ENCODE results near the gene TMEM61. TPM values are rescaled to one million over a fixed set of nuclear protein-coding genes. Genes with fewer than 3 reads are reported as not detected.

The TMEM61 gene
- total RNA-seq, 2 donors from 2014 or later: not detected

DNA sequence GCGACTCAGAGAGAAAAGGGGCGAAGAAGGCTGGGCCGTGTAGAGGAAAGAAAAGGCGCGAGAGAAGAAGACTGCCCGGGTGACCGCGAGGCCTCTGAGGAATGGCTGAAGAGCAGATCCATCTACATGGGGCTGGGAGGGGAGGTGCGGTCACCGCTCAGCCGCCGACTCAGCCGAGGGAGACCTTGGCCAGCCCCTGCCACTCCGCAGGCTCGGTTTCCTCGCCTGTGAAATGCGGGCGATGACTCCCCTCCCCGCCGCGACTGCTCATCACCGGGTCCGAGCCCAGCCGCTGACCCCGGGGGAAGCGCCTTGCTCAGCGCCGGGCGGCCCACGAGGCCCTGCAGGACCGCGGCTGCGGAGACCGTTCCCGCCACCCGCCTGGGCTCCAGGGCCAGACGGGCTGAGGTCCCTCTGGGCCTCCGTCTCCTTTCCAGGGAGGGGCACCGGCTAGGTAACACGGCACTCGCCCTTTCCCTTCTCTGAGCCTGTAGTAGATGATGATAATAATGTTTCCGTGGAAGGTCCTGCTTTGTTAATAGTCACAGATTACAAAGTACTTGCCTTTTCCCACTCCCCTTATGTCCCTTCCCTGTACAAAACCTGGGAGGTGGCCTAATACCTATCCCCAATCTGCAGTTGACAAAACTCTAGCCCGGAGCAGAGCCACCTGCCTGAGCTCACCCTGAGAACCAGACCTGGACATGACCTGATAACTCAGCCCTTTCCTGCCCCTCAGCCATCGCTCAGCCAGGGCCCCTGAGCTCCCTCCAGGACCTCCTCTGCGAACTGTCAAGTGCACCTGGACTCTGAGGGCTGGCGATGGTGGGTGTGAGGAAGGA, 16.7 kb downstream of the TMEM61 start:
- Mint-ChIP-seq H3K4me1 (peaks cover 18% of the 10 kb centered on the region), H3K27ac (no peak overlapping the region), H3K4me3 (peak overlapping the region; percentile 75), H3K9me3 (no peaks in the 10 kb centered on the region), H3K27me3 (peaks cover 11% of the 10 kb centered on the region), H3K36me3 (ENCODE audit: low read depth) (no peaks in the 10 kb centered on the region)
- peak; percentile 30 for ATAC-seq (replicated peaks)

DNA sequence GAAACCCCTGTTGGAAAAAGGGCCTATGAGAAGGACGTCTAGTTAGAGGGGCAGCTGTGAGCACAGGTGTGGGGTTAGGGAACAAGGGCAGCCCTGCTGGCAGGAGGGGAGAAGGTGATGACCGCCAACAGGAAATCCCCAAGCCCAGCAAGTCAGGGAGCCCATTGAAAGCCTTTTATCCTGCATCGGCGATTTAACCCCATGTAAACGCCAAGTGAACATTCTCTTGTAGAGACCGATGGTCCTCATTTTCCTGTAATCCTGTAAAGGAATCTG, 17.2 kb downstream of the TMEM61 start:
- peaks cover 18% of the 10 kb centered on the region for H3K4me1 Mint-ChIP-seq
- no peak overlapping the region for H3K27ac Mint-ChIP-seq
- H3K9me3 Mint-ChIP-seq: no peaks in the 10 kb centered on the region
- peaks cover 11% of the 10 kb centered on the region for H3K27me3 Mint-ChIP-seq
- no peak for ATAC-seq (replicated peaks)
- H3K4me3 Mint-ChIP-seq: peak overlapping the region; percentile 75
- H3K36me3 Mint-ChIP-seq (ENCODE audit: low read depth): no peaks in the 10 kb centered on the region

DNA sequence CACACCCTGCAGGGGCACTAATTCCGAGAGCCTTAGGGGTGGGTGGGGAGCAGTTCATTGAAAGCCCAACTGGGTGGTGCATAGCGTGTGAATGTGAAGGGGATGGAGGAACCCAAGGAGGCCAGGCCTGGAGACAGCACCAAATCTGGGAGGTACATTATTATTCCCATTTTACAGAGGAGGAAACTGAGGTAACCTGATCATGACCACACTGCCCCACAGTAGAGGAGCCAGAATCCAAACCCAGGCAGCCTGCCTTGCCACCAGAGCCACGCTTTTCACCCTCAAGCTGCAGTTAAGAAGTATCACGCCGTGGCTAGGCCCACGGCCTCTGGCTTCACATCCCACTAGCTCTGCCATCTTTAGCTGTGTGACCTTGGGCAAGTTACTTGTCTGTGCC, 17.7 kb downstream of the TMEM61 start:
- Mint-ChIP-seq H3K27ac (no peak overlapping the region), H3K36me3 (ENCODE audit: low read depth) (no peaks in the 10 kb centered on the region), H3K9me3 (no peaks in the 10 kb centered on the region), H3K4me3 (no peak overlapping the region), H3K27me3 (peaks cover 11% of the 10 kb centered on the region), H3K4me1 (peaks cover 18% of the 10 kb centered on the region)
- no peak for ATAC-seq (replicated peaks)

DNA sequence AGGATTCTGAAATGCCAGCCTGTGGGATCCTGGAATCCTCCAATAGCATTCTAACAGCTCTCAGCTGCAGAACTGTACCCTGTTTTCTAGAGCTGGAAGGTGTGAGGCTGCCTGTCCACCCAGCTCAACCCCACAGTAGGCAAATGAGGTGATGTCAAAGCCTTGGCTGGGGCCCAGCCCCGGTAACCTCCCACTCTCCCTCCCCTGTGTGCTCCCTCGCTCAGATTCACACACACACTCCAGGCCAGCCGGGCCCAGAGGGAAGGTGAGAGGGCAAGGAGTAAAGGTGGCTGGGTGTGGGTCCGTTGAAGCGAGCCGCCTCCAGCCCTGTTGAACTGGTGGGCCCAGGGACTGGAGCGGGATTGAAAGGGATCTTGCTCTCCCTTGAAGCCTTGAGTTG, 18.2 kb downstream of the TMEM61 start, which contains the start of gene BSND:
TSS of gene BSND (plus strand) at position 257 of the 400 bp plus-strand sequence. CDS start 254 bp downstream, outside the sequence.
- ATAC-seq (replicated peaks): no peak
- Mint-ChIP-seq H3K36me3 (ENCODE audit: low read depth) (no peaks in the 10 kb centered on the region), H3K9me3 (no peaks in the 10 kb centered on the region), H3K4me1 (peaks cover 18% of the 10 kb centered on the region), H3K27ac (no peak within 1 kb of the TSS), H3K27me3 (peaks cover 11% of the 10 kb centered on the region), H3K4me3 (no peak within 1 kb of the TSS)

DNA sequence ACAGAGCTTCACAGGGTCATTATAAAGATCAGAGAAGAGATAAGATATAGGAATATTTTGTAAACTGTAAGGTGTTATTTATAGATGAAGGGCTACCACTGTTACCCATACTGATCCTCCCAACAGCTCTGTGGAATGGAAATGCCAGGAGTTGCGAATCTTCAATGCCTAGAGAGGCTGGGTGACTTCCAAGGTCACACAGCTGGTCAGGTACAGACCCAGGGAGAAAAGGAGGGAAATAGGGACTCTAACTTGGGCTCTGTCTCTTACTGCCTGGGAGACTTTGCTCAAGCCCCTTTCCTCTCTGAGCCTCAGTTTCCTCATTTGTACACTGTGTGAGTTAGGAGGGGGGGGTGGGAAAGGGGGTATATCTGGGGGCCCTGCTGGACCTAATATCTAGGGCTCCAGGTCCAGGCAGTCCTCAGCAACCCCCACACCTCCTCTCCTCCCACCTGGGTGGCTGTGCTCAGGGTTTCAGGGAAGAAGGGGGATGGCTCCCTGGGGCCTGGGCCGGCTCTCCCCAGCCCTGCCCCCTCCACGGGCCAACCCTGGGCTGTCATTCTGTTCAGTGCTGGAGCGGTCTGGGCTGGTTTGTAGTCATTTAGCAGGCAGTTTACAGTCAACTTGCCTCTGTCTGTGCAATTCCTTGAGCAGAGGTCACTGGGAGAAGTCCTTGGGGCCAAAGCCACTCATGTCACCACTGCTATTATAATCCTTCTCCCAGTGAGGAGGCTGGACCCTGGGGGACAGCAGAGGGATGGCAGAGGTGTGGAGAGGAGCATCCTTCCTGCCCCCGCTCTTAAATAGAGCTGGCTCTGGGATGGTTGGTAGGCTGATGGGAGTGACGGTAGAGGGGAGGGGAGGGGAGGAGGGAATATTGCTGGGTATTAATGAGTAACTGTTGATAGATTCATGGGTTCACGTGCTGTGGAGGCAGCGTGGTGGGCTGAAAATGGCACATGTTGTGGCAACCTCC, 20.0 kb downstream of the TMEM61 start:
- H3K4me3 Mint-ChIP-seq: no peak overlapping the region
- H3K4me1 Mint-ChIP-seq: peaks cover 12% of the 10 kb centered on the region
- H3K36me3 Mint-ChIP-seq (ENCODE audit: low read depth): no peaks in the 10 kb centered on the region
- H3K27ac Mint-ChIP-seq: no peak overlapping the region
- H3K27me3 Mint-ChIP-seq: peaks cover 5% of the 10 kb centered on the region
- H3K9me3 Mint-ChIP-seq: no peaks in the 10 kb centered on the region
- ATAC-seq (replicated peaks): no peak

DNA sequence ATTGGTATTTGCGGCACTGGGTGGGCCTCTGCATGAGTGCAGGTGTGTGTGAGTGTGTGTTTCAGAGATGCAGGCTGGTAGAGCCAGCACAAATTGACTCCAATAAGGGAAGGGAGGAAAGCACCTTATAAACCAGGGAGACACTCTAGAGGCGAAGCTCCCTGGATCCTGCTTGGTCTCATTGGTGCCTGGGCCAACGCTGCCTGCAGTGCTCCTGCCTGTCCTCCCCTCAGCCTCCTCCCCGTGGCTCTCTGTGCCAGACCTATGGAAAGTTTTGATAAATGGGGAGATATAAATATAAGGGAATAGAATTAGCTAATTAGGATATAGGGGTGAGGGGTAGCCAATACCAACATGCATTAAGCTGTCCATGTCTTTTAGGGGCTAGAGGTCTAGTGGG, 20.9 kb downstream of the TMEM61 start:
- no peak for ATAC-seq (replicated peaks)
- Mint-ChIP-seq H3K9me3 (no peaks in the 10 kb centered on the region), H3K4me1 (peaks cover 3% of the 10 kb centered on the region), H3K27me3 (peaks cover 4% of the 10 kb centered on the region), H3K4me3 (no peak overlapping the region), H3K36me3 (ENCODE audit: low read depth) (no peaks in the 10 kb centered on the region), H3K27ac (no peak overlapping the region)

DNA sequence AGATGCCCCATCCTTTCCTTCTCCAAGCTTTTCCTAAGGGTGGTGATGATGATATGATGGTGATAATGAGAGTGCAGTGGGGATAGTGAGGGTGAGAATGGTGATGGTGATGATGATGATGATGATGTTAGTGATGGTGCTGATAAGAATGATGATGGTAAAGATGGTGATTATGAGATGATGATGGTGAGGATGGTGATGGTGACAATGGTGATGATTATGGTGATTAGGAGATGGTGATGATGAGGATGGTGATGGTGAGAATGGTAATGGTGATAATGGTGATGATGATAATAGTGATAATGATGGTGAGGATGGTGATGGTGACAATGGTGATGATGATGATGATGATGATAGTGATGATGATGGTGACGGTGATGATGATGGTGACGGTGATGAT, 22.3 kb downstream of the TMEM61 start:
- no peaks in the 10 kb centered on the region for H3K36me3 Mint-ChIP-seq (ENCODE audit: low read depth)
- no peak for ATAC-seq (replicated peaks)
- no peaks in the 10 kb centered on the region for H3K27me3 Mint-ChIP-seq
- H3K9me3 Mint-ChIP-seq: no peaks in the 10 kb centered on the region
- no peak overlapping the region for H3K27ac Mint-ChIP-seq
- H3K4me3 Mint-ChIP-seq: no peak overlapping the region
- H3K4me1 Mint-ChIP-seq: no peaks in the 10 kb centered on the region

DNA sequence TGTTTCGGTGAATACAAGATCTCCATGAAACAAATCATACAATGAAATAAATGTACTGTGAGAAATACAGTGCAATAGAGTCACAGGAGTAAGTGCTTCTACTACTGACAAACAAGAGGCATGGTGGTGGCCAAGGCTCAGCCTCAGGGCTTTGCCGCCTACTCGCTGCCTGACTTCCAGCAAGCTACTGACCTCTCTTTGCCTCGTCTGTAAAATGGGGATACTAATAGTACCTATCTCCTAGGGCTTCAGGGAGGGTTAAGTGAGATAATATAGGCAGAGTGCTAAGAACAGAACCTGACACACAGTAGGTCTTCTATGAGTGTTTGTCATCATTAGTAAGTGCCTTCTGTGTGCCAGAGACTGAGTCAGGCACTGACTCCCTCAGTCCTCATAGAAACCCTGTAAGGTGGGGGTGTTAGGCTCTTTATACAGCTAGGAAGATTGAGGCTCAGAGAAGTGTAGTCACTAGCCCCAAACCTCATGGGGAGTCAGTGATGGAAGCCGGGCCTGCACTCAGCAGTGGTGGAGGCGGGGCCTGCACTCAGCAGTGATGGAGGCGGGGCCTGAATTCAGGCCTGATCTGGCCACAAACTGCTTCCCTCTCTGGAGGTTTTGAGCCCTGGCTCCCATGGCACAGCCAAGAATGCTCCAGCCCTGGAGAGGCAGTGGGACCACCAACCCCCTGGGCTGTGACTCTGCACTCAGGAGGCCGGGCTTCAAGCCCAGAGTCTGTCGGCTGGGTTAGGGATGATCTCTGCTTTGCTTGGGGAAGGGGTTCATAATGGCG, 25.1 kb downstream of the TMEM61 start:
- no peak overlapping the region for H3K4me3 Mint-ChIP-seq
- no peak overlapping the region for H3K27ac Mint-ChIP-seq
- H3K4me1 Mint-ChIP-seq: no peaks in the 10 kb centered on the region
- H3K27me3 Mint-ChIP-seq: no peaks in the 10 kb centered on the region
- H3K9me3 Mint-ChIP-seq: no peaks in the 10 kb centered on the region
- ATAC-seq (replicated peaks): peak; percentile 66
- H3K36me3 Mint-ChIP-seq (ENCODE audit: low read depth): no peaks in the 10 kb centered on the region

DNA sequence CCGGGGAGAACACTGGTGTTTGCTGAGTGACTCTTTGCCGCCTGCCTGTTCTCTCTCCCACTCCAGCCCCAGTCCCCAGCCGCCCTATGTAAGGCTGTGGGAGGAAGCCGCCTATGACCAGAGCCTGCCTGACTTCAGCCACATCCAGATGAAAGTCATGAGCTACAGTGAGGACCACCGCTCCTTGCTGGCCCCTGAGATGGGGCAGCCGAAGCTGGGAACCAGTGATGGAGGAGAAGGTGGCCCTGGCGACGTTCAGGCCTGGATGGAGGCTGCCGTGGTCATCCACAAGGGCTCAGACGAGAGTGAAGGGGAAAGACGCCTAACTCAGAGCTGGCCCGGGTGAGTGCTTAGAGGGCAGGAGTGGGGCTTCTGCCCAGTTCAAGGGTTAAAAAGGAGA, 26.5 kb downstream of the TMEM61 start:
- H3K4me1 Mint-ChIP-seq: no peaks in the 10 kb centered on the region
- H3K36me3 Mint-ChIP-seq (ENCODE audit: low read depth): no peaks in the 10 kb centered on the region
- no peaks in the 10 kb centered on the region for H3K9me3 Mint-ChIP-seq
- H3K27me3 Mint-ChIP-seq: no peaks in the 10 kb centered on the region
- ATAC-seq (replicated peaks): no peak
- H3K4me3 Mint-ChIP-seq: no peak overlapping the region
- no peak overlapping the region for H3K27ac Mint-ChIP-seq

DNA sequence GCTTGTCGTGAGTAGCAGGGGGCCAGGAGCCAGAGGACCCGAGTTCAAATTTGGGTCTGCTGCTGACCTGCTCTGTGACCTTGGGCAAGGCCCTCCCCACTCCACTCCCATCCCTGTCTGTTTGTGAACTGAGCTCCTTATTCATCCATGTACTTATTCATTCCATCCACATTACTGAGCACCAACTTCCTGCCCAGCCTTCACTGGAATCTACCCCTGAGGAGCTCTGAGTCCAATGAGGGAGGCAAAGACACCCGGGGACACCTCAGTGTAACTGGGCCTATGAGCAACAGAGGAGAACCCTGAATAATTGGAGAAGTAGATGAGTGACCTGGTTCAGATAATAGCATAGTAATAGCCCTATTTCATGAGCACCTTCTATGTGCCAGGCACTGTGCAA, 27.2 kb downstream of the TMEM61 start:
- no peak overlapping the region for H3K27ac Mint-ChIP-seq
- H3K27me3 Mint-ChIP-seq: no peaks in the 10 kb centered on the region
- H3K4me1 Mint-ChIP-seq: no peaks in the 10 kb centered on the region
- H3K4me3 Mint-ChIP-seq: no peak overlapping the region
- no peak for ATAC-seq (replicated peaks)
- H3K9me3 Mint-ChIP-seq: no peaks in the 10 kb centered on the region
- no peaks in the 10 kb centered on the region for H3K36me3 Mint-ChIP-seq (ENCODE audit: low read depth)

DNA sequence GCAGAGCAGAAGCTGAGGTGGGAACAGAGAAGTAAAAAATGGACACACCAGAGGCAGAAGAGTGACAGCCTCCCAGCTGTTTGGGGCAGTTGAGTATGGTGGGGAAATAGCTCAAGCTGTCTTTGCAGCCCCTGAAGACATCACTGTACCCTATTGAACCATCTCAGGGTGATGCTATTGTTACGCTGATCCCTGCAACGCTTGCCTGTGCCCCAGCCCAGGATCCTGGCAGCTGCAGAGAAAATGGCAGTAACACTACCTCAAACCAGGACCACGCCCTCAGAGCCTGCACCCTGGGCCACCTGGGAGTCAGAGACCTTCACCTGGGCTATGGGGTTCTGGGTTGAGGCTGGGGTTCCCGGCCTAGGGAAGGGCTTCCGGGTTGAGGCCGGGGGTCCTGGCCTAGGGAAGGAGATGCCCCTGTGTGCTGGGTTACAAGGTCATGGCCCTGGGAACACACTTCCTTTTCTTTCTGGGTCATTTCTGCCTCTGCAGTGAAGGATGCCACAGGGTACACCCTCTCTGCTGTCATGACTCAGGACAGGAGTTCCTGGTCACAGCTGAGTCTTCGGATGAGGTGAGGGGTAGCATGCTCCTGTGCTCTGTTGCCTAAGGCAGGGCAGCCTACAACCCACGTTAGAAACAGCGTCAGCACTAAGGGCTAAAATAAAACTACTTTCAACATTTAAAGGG, 29.9 kb downstream of the TMEM61 start:
- H3K4me3 Mint-ChIP-seq: no peak overlapping the region
- no peak overlapping the region for H3K27ac Mint-ChIP-seq
- H3K4me1 Mint-ChIP-seq: no peaks in the 10 kb centered on the region
- no peaks in the 10 kb centered on the region for H3K36me3 Mint-ChIP-seq (ENCODE audit: low read depth)
- H3K9me3 Mint-ChIP-seq: no peaks in the 10 kb centered on the region
- peaks cover 9% of the 10 kb centered on the region for H3K27me3 Mint-ChIP-seq
- peak; percentile 35 for ATAC-seq (replicated peaks)

DNA sequence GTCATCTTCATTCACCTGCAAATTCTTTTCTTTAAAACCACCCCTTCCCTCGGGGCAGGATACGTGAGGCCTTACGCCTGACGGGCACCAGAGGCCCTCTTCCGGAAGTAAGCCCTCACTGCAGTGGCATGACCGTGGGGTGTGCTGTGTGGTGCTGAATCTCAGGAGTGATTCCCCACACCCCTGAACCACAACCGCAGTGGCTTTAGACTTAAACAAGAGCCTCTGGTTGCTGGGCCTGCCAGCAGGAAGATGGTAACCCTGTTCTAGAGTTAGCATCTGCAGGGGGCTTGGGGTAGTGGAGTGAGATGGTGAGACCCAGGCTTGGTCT, 30.4 kb downstream of the TMEM61 start:
- peaks cover 13% of the 10 kb centered on the region for H3K27me3 Mint-ChIP-seq
- peak; percentile 34 for ATAC-seq (replicated peaks)
- H3K4me3 Mint-ChIP-seq: no peak overlapping the region
- no peak overlapping the region for H3K27ac Mint-ChIP-seq
- H3K4me1 Mint-ChIP-seq: no peaks in the 10 kb centered on the region
- H3K36me3 Mint-ChIP-seq (ENCODE audit: low read depth): no peaks in the 10 kb centered on the region
- no peaks in the 10 kb centered on the region for H3K9me3 Mint-ChIP-seq

DNA sequence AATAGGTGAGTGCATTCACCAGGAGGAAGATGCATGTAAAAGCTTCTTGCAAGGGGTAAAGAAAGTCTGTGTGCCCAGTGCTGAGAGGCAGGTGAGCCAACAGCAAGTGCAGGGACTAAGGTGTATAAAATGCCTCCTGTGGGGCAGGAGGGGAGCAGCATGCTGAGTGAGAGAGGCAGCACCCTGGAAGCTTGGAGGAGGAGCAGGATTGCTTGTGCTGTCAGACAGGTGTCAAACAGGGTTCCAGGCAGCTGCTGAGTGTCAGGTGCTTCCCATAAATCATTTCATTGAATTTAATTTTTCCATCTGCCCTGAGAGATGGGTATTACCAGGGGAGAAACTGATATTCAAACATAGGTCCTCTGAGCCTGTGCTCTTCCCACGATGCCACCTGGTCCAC, 32.2 kb downstream of the TMEM61 start:
- H3K36me3 Mint-ChIP-seq (ENCODE audit: low read depth): no peaks in the 10 kb centered on the region
- H3K27me3 Mint-ChIP-seq: peaks cover 16% of the 10 kb centered on the region
- ATAC-seq (replicated peaks): no peak
- H3K27ac Mint-ChIP-seq: no peak overlapping the region
- no peak overlapping the region for H3K4me3 Mint-ChIP-seq
- H3K4me1 Mint-ChIP-seq: no peaks in the 10 kb centered on the region
- H3K9me3 Mint-ChIP-seq: no peaks in the 10 kb centered on the region

DNA sequence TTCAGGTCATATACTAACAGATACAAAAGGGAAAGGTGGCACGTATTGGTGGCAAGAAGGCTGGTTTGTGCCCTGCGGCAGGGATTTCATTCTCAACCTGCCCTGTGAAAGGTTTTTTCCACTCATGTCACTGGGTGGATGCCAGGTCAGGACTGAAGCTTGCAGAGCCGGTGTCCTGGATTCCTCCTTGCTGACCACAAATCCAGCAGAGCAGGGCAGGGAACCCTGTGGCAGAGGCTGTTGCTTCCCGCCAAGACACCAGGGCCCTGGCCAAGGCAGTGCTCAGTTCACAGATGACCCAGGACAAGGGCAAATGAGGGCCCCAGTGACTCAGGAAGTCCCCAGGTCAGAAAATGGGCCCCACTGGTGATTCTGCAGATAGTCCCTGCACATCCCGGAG, 34.7 kb downstream of the TMEM61 start:
- Mint-ChIP-seq H3K4me3 (no peak overlapping the region), H3K36me3 (ENCODE audit: low read depth) (no peaks in the 10 kb centered on the region), H3K9me3 (no peaks in the 10 kb centered on the region), H3K27ac (no peak overlapping the region), H3K4me1 (no peaks in the 10 kb centered on the region), H3K27me3 (peaks cover 18% of the 10 kb centered on the region)
- ATAC-seq (replicated peaks): no peak

Data from activated T-helper 17 cell treated with anti-CD3 and anti-CD28 coated beads, Interleukin-2, amount 50 U/mL, for 72 hours (primary cell).